ENCODE results near the gene PLA2R1.

Gene PLA2R1

GRCh38 chr2:159904959-159905305, 157.5 kb downstream of the PLA2R1 start:
- no peaks in the 10 kb centered on the region for H3K9me3 ChIP-seq (ENCODE audit: control insufficient read depth, insufficient read depth, low read length)
- no peak overlapping the region; the same call in 1 of the 2 replicates for H3K9ac ChIP-seq (ENCODE audit: low read depth, low read length)
- peaks cover 32% of the 10 kb centered on the region for H3K27me3 ChIP-seq (ENCODE audit: control insufficient read depth, insufficient read depth, low read length)
- H3K27ac ChIP-seq (ENCODE audit: low read depth, low read length), result no peak overlapping the region
- no peaks in the 10 kb centered on the region for H3K36me3 ChIP-seq (ENCODE audit: control insufficient read depth, insufficient read depth, low read length)
- no peaks in the 10 kb centered on the region for H3K4me1 ChIP-seq (ENCODE audit: control insufficient read depth, insufficient read depth, low read length)
- peak overlapping the region; percentile 76 for H3K4me3 ChIP-seq (ENCODE audit: low read depth, low read length)

- Histone ChIP-seq H3K4me3 (ENCODE audit: low read depth, low read length) (peak within 1 kb of the TSS; percentile 76), H3K36me3 (ENCODE audit: control insufficient read depth, insufficient read depth, low read length) (no peaks in the 10 kb centered on the region), H3K4me1 (ENCODE audit: control insufficient read depth, insufficient read depth, low read length) (no peaks in the 10 kb centered on the region), H3K27me3 (ENCODE audit: control insufficient read depth, insufficient read depth, low read length) (peaks cover 32% of the 10 kb centered on the region), H3K27ac (ENCODE audit: low read depth, low read length) (no peak within 1 kb of the TSS), H3K9ac (ENCODE audit: low read depth, low read length) (peak within 1 kb of the TSS; percentile 58; the same call in 1 of the 2 replicates), H3K9me3 (ENCODE audit: control insufficient read depth, insufficient read depth, low read length) (no peaks in the 10 kb centered on the region)
Measured at GRCh38 chr2:159904127-159904958, 158.1 kb downstream of the PLA2R1 start, which contains the start of gene LY75. LY75 (minus strand) TSS chr2:159904756.

GRCh38 chr2:159903443-159904126, 158.8 kb downstream of the PLA2R1 start:
- H3K4me3 ChIP-seq (ENCODE audit: low read depth, low read length), result peak overlapping the region; percentile 76
- H3K9ac ChIP-seq (ENCODE audit: low read depth, low read length), result no peak overlapping the region
- H3K4me1 ChIP-seq (ENCODE audit: control insufficient read depth, insufficient read depth, low read length), result no peaks in the 10 kb centered on the region

GRCh38 chr2:159902722-159903121, 159.7 kb downstream of the PLA2R1 start:
- H3K36me3 ChIP-seq (ENCODE audit: control insufficient read depth, insufficient read depth, low read length), result no peaks in the 10 kb centered on the region
- H3K27me3 ChIP-seq (ENCODE audit: control insufficient read depth, insufficient read depth, low read length), result peaks cover 28% of the 10 kb centered on the region
- H3K4me1 ChIP-seq (ENCODE audit: control insufficient read depth, insufficient read depth, low read length), result no peaks in the 10 kb centered on the region
- H3K9me3 ChIP-seq (ENCODE audit: control insufficient read depth, insufficient read depth, low read length), result no peaks in the 10 kb centered on the region
- no peak overlapping the region for H3K9ac ChIP-seq (ENCODE audit: low read depth, low read length)
- H3K27ac ChIP-seq (ENCODE audit: low read depth, low read length), result no peak overlapping the region
- H3K4me3 ChIP-seq (ENCODE audit: low read depth, low read length), result no peak overlapping the region

More at GRCh38 chr2:159903443-159904126, 158.8 kb downstream of the PLA2R1 start:
- Histone ChIP-seq H3K36me3 (ENCODE audit: control insufficient read depth, insufficient read depth, low read length) (no peaks in the 10 kb centered on the region), H3K9me3 (ENCODE audit: control insufficient read depth, insufficient read depth, low read length) (no peaks in the 10 kb centered on the region), H3K27ac (ENCODE audit: low read depth, low read length) (no peak overlapping the region), H3K27me3 (ENCODE audit: control insufficient read depth, insufficient read depth, low read length) (peaks cover 32% of the 10 kb centered on the region)

GRCh38 chr2:159900343-159900742, 162.1 kb downstream of the PLA2R1 start:
- H3K27ac ChIP-seq (ENCODE audit: low read depth, low read length), result no peak overlapping the region
- no peaks in the 10 kb centered on the region for H3K9me3 ChIP-seq (ENCODE audit: control insufficient read depth, insufficient read depth, low read length)
- no peak overlapping the region for H3K9ac ChIP-seq (ENCODE audit: low read depth, low read length)
- H3K4me1 ChIP-seq (ENCODE audit: control insufficient read depth, insufficient read depth, low read length), result no peaks in the 10 kb centered on the region; the same call in 1 of the 2 replicates
- no peak overlapping the region for H3K4me3 ChIP-seq (ENCODE audit: low read depth, low read length)
- no peaks in the 10 kb centered on the region for H3K36me3 ChIP-seq (ENCODE audit: control insufficient read depth, insufficient read depth, low read length)
- peaks cover 26% of the 10 kb centered on the region for H3K27me3 ChIP-seq (ENCODE audit: control insufficient read depth, insufficient read depth, low read length)

- H3K4me1 ChIP-seq (ENCODE audit: control insufficient read depth, insufficient read depth, low read length), result no peaks in the 10 kb centered on the region; the same call in 1 of the 2 replicates
- no peaks in the 10 kb centered on the region for H3K9me3 ChIP-seq (ENCODE audit: control insufficient read depth, insufficient read depth, low read length)
- no peaks in the 10 kb centered on the region for H3K36me3 ChIP-seq (ENCODE audit: control insufficient read depth, insufficient read depth, low read length)
- H3K27ac ChIP-seq (ENCODE audit: low read depth, low read length), result no peak overlapping the region
- no peak overlapping the region for H3K9ac ChIP-seq (ENCODE audit: low read depth, low read length)
- H3K4me3 ChIP-seq (ENCODE audit: low read depth, low read length), result no peak overlapping the region
- H3K27me3 ChIP-seq (ENCODE audit: control insufficient read depth, insufficient read depth, low read length), result peaks cover 15% of the 10 kb centered on the region
Measured at GRCh38 chr2:159898441-159898840, 164.0 kb downstream of the PLA2R1 start.

GRCh38 chr2:159897720-159898119, 164.7 kb downstream of the PLA2R1 start:
- Histone ChIP-seq H3K9ac (ENCODE audit: low read depth, low read length) (no peak overlapping the region), H3K4me3 (ENCODE audit: low read depth, low read length) (no peak overlapping the region), H3K27ac (ENCODE audit: low read depth, low read length) (no peak overlapping the region), H3K36me3 (ENCODE audit: control insufficient read depth, insufficient read depth, low read length) (no peaks in the 10 kb centered on the region), H3K27me3 (ENCODE audit: control insufficient read depth, insufficient read depth, low read length) (peaks cover 8% of the 10 kb centered on the region; the same call in 1 of the 2 replicates), H3K9me3 (ENCODE audit: control insufficient read depth, insufficient read depth, low read length) (no peaks in the 10 kb centered on the region), H3K4me1 (ENCODE audit: control insufficient read depth, insufficient read depth, low read length) (no peaks in the 10 kb centered on the region; the same call in 1 of the 2 replicates)

GRCh38 chr2:159897081-159897480, 165.3 kb downstream of the PLA2R1 start:
- 0 out of 2 replicates have a peak, but pooled peaks cover 3% of the 10 kb centered on the region for H3K27me3 ChIP-seq (ENCODE audit: control insufficient read depth, insufficient read depth, low read length)
- H3K36me3 ChIP-seq (ENCODE audit: control insufficient read depth, insufficient read depth, low read length), result no peaks in the 10 kb centered on the region
- H3K4me1 ChIP-seq (ENCODE audit: control insufficient read depth, insufficient read depth, low read length), result peaks cover 3% of the 10 kb centered on the region
- no peaks in the 10 kb centered on the region for H3K9me3 ChIP-seq (ENCODE audit: control insufficient read depth, insufficient read depth, low read length)
- H3K27ac ChIP-seq (ENCODE audit: low read depth, low read length), result no peak overlapping the region
- H3K9ac ChIP-seq (ENCODE audit: low read depth, low read length), result no peak overlapping the region
- H3K4me3 ChIP-seq (ENCODE audit: low read depth, low read length), result no peak overlapping the region

GRCh38 chr2:159895258-159896065, 167.0 kb downstream of the PLA2R1 start:
- H3K27me3 ChIP-seq (ENCODE audit: control insufficient read depth, insufficient read depth, low read length), result 0 out of 2 replicates have a peak, but pooled peaks cover 3% of the 10 kb centered on the region
- H3K36me3 ChIP-seq (ENCODE audit: control insufficient read depth, insufficient read depth, low read length), result no peaks in the 10 kb centered on the region
- no peak overlapping the region for H3K27ac ChIP-seq (ENCODE audit: low read depth, low read length)
- H3K4me3 ChIP-seq (ENCODE audit: low read depth, low read length), result no peak overlapping the region
- H3K4me1 ChIP-seq (ENCODE audit: control insufficient read depth, insufficient read depth, low read length), result peaks cover 5% of the 10 kb centered on the region
- no peak overlapping the region for H3K9ac ChIP-seq (ENCODE audit: low read depth, low read length)
- H3K9me3 ChIP-seq (ENCODE audit: control insufficient read depth, insufficient read depth, low read length), result no peaks in the 10 kb centered on the region

GRCh38 chr2:159894145-159894838, 168.1 kb downstream of the PLA2R1 start:
- Histone ChIP-seq H3K4me3 (ENCODE audit: low read depth, low read length) (no peak overlapping the region), H3K27me3 (ENCODE audit: control insufficient read depth, insufficient read depth, low read length) (0 out of 2 replicates have a peak, but pooled peaks cover 3% of the 10 kb centered on the region), H3K27ac (ENCODE audit: low read depth, low read length) (no peak overlapping the region), H3K9ac (ENCODE audit: low read depth, low read length) (no peak overlapping the region), H3K9me3 (ENCODE audit: control insufficient read depth, insufficient read depth, low read length) (no peaks in the 10 kb centered on the region), H3K4me1 (ENCODE audit: control insufficient read depth, insufficient read depth, low read length) (peaks cover 5% of the 10 kb centered on the region), H3K36me3 (ENCODE audit: control insufficient read depth, insufficient read depth, low read length) (no peaks in the 10 kb centered on the region)
